ENCODE measurements around the gene ACE.

DNA sequence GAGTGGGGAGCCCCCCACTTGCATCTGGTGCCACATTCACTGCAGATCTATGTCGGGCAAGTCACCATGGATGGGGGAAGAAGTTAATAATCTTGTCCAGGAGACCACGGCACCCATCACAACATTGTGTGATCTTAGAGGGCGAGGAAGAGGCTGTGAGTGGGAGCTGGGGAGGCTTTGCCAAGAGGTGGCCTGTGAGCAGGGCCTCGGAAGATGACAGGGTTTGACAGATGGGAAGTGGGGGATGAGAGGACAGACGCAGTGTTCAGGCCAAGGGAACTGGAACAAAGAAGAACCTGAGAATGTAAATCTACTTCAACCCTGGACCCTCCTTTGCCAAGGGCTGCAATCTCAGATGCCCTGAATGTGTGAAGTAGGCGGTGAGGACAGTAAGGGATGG is 12.4 kb downstream of the ACE start:
- TF ChIP-seq EZH2 (IDR thresholded peaks at IDR 0.05; ENCODE audit: low read length) = no peak
- TF ChIP-seq, protein P1, sequence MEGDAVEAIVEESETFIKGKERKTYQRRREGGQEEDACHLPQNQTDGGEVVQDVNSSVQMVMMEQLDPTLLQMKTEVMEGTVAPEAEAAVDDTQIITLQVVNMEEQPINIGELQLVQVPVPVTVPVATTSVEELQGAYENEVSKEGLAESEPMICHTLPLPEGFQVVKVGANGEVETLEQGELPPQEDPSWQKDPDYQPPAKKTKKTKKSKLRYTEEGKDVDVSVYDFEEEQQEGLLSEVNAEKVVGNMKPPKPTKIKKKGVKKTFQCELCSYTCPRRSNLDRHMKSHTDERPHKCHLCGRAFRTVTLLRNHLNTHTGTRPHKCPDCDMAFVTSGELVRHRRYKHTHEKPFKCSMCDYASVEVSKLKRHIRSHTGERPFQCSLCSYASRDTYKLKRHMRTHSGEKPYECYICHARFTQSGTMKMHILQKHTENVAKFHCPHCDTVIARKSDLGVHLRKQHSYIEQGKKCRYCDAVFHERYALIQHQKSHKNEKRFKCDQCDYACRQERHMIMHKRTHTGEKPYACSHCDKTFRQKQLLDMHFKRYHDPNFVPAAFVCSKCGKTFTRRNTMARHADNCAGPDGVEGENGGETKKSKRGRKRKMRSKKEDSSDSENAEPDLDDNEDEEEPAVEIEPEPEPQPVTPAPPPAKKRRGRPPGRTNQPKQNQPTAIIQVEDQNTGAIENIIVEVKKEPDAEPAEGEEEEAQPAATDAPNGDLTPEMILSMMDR (optimal IDR thresholded peaks at IDR 0.05 in 1 of 3, IDR thresholded peaks at IDR 0.05 in 1 of 3, conservative IDR thresholded peaks at IDR 0.05 in 1 of 3; ENCODE audit: extremely low read depth in 1 of 3, insufficient read depth in 2 of 3, low read length in 3 of 3) = no peak
